GM12873 (cell line): ENCODE results near the gene PRODH2.

Experiments used
- CTCF ChIP-seq: IDR thresholded peaks from 2 replicates; pipeline ENCODE4 v1.5.1; 2012; ENCODE audit warnings: low read depth, mild to moderate bottlenecking, moderate library complexity, low read length, control low read depth; ENCODE audit not compliant: insufficient read depth; ENCODE audit errors: missing control alignments

PRODH2 gene

GRCh38 chr19:35755131-35755549 is 57.5 kb downstream of the PRODH2 start:
- no peak for TF ChIP-seq CTCF

- TF ChIP-seq CTCF: no peak
Observed at GRCh38 chr19:35754370-35755130, 58.1 kb downstream of the PRODH2 start.

- no peak for TF ChIP-seq CTCF
Observed at GRCh38 chr19:35753634-35754369, 58.8 kb downstream of the PRODH2 start.

- no peak for TF ChIP-seq CTCF
Observed at GRCh38 chr19:35752746-35753350, 59.8 kb downstream of the PRODH2 start.

GRCh38 chr19:35751839-35752745 is 60.6 kb downstream of the PRODH2 start:
- no peak for TF ChIP-seq CTCF

- TF ChIP-seq CTCF: no peak
Observed at GRCh38 chr19:35750167-35750566, 62.5 kb downstream of the PRODH2 start.
